Central memory CD4-positive, alpha-beta T cell (primary cell): ENCODE results near the gene PPHLN1.
"Not testable (repeated sequence)": the region's sequence is repeated elsewhere in the genome, so short reads cannot be mapped to it uniquely, and the experiment has no call there.

Experiments
- DNase-seq: peaks from one replicate; pipeline ENCODE4 v3.0.0; 2022

Gene PPHLN1

DNA sequence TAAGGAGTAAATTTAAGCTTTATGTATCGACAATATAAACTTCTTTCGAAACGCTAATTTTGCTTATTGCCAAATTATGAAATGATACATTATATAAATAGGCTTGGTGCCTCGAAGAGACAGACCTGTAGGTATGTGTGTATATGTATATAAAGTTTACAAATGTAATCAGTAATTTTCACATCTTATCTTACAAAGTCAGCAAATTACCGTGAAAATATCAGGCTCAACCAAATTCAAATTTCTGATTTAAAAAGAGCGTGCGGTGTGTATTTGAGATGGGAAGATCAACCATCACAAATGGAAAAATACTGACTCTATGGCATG is 678 bp upstream of the PPHLN1 start:
- DNase-seq, result no peak

DNA sequence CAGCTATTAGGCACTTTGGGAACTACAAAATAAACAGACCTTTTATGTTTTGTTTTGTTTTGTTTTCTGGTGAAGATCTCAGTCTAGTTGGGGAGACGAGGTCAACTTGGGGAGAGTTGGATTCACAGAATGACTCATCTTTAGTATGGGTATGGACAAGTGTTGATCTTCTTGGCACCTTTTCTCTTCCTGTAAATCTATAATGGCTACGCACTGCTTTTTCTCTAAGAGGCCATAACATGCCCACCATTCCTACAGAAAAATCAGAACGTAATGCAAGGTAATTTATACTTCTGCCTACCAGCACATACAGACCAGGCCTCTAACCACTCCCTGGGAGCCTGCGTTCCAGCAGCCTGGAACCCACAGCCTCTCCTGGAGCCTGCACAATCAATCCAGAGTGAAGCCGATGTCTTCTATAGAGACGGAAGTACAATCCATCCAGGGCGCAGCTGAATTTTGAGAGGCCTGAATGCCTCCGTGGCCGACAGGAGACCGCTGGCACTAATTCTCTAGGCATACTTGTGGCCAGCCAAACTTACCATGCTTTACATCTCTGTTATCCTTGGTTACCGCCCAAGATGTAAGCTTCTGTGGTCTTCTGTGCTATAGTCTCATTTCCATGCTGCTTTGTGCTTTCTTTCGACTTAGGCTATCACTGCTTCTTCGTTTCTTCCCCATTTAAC is 717 bp downstream of the PPHLN1 start:
- DNase-seq, result peak; percentile 30

DNA sequence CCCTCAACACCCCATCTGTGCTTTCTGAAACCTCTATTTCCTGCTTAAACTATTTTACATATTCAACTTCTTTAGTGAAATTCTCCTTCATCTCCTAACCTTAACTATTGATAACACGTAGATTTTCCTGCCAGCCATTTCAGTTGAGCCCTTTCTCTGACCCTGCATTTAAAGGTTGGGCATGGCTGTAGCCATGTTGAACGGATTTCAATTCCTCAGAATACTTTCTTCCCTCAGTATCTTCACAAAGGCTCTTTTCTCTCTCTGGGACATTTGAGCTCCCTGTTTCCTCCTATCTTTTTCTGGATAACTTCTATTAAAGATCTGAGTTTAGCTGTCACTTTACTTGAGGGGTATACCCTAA is 1.2 kb downstream of the PPHLN1 start:
- DNase-seq, result no peak

DNA sequence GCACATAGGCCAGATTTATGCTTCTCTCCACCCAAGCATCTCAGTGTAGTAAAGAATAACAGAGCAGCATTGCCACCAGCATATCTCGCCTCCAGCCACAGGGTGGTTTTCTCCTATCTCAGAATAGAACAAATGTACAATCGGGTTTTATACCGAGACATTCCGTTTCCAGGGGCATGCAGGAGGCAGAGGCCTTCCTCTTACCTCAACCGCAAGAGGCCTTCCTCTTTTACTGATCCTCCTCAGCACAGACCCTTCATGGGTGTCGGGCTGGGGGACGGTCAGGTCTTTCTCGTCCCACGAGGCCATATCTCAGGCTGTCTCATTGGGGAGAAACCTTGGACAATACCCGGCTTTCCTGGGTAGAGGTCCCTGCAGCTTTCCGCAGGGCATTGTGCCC is 4.1 kb downstream of the PPHLN1 start:
- DNase-seq, result not testable (repeated sequence)

DNA sequence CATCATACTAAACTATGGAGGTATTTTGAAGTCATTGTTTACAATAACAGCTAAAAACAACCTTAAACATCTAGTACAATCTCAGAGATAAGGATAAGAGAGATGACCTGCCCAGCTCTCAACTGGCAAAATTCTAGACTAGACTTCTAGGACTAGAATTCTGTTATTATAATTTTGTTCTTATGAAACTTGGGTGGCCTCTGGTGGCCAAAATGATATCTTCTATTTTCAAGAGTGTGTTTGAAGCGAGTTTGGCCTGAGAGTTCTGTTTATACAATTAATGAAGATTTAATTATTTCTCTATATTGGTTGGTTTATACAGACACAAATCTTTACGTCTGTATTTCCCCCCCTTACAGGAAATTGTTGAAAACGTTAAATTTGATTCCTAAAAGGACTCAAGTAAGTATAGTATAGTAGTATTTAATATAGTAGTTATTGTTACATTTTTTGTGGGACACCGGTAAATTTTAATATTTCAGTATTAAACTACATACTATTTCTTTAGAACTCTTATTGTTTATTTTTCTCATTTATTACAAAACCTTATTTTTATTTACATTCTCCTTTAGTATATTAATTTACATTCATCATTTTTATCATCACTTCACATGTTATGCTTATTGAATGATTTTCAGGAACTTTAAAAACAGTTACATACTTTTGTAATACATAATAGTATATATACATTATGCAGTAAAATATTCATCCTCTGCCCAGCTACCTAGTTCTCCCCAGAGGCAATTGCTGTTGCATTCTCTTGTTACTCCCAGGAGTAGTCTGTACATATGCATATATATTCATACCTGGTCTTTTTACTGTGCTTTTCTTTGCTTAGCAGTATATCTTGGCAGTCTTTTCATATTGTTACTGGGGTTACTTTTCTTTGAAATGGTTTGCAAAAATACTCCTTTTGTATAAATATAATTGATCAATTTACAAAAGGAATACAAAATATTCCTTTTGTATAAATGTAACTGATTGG is 6.6 kb downstream of the PPHLN1 start:
- peak; percentile 32 for DNase-seq

DNA sequence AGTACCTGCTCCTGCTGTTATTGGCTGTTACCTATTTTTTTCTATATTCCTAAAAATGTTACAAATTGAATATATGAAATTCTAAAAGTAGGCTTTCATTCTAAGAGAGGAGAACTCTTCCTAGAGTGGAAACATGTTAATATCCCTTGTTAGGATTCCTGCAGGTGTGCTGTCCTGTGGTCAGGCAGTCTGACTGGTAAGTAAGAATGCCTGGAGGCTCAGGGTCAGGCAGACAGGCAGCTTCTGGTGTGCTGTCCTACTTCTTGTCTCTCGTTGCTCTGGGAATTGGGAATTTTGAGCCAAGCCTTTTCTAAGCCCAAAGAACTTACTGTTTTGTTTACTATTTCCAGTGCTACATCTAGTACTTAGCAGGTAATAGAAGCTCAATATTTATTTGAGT is 10.3 kb downstream of the PPHLN1 start:
- DNase-seq, result no peak

DNA sequence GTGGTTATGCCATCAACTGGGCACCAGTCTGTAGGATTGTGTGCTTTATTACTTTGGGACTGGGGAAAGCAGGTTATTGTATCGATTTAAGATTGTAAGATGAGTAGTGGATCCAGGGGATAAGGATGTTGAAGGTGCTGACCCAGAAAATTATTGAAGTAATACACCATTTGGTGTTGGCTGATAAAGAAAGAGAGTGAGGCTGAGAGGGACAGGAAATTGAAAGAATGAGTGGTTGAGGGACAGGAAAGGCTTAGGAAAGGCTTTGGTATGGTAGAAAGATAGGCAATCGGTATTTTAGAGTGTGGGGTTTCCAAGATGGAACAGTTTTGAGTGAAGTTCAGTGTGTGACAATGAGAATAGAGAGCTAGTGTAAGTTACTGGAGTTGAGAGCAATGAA is 12.3 kb downstream of the PPHLN1 start:
- no peak for DNase-seq

DNA sequence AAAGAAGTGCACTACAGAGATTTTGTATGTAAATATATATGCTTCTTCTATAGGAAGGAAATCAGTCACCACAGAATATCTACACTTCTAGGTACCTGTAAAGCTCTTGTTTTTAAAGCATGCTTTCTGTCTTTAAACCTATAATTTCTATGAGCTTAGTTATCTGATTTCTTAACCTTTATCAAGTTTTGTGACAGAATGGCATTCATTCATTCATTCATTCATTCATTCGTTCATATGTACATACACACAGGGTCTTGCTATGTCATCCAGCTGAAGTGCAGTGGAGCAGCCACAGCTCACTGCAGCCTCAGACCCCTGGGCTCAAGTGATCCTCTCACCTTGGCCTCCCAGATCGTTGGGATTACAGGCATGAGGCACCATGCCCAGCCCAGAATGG is 16.1 kb downstream of the PPHLN1 start:
- DNase-seq, result no peak

DNA sequence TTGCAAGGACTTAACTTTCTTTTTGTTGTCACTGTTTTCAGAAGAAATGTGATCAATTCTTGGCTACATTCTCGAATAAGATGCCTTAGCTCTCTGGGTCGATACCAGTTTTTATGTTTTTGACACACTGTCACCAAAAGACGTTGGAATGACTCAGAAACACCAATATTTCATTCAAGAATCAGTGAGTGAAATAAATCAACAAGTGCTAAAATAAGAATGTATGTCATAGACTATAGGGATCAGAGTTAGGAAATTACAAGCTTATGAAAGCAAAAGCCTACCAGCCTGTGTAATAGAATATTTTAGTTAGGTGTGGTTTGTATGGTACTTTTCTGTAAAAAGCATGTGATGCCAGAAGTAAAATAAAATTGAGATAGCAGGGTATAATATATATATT is 17.8 kb downstream of the PPHLN1 start:
- no peak for DNase-seq

DNA sequence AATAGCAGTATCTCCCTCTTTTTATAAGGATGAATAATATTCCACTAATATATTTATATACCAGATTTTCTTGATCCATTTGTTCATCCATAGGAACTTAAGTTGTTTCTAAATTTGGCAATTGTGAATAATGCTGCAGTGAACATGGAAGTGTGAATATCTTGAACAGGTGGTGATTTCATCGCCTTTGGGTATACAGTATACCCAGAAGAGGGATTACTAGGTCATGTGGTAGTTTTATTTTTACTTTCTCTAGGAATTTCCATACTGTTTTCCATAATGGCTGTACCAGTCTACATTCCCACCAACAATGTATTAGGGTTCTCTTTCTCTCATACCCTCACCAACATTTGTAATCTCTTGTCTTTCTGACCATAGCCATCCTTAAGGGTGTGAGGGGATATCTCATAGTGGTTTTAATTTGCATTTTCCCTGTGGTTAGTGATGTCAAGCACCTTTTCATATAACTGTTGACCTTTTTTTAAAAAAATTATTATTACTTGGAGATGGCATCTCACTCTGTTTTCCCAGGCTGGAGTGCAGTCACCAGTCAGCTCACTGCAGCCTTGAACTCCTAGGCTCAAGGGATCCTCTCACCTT is 20.5 kb downstream of the PPHLN1 start:
- DNase-seq, result no peak

DNA sequence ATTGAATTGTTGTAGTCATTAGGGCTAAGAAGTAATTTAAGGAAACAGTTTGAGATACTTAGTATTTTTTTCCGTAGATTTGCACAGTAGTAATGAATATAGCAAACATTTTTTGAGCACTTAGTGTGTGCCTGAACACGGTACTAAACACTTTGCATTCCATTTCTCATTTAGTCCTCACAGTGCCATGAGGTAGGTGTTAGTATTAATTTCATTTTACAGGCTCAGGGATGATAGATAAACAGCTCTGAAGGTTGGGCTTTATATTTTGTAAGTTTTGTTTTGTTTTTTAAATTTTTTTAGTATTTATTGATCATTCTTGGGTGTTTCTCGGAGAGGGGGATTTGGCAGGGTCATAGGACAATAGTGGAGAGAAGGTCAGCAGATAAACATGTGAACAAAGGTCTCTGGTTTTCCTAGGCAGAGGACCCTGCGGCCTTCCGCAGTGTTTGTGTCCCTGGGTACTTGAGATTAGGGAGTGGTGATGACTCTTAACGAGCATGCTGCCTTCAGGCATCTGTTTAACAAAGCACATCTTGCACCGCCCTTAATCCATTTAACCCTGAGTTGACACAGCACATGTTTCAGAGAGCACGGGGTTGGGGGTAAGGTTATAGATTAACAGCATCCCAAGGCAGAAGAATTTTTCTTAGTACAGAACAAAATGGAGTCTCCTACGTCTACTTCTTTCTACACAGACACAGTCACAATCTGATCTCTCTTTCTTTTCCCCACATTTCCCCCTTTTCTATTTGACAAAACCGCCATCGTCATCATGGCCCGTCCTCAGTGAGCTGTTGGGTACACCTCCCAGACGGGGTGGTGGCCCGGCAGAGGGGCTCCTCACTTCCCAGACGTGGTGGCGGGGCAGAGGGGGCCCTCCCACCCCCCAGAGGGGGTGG is 23.4 kb downstream of the PPHLN1 start:
- not testable (repeated sequence) for DNase-seq

DNA sequence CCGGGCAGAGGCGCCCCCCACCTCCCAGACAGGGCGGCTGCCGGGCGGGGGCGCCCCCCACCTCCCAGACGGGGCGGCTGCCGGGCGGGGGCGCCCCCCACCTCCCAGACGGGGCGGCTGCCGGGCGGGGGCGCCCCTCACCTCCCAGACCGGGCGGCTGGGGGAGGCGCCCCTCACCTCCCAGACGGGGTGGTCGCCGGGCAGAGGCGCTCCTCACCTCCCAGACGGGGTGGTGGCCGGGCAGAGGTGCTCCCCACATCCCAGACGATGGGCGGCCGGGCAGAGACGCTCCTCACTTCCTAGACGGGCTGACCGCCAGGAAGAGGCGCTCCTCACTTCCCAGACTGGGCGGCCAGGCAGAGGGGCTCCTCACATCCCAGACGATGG is 24.0 kb downstream of the PPHLN1 start:
- not testable (repeated sequence) for DNase-seq

DNA sequence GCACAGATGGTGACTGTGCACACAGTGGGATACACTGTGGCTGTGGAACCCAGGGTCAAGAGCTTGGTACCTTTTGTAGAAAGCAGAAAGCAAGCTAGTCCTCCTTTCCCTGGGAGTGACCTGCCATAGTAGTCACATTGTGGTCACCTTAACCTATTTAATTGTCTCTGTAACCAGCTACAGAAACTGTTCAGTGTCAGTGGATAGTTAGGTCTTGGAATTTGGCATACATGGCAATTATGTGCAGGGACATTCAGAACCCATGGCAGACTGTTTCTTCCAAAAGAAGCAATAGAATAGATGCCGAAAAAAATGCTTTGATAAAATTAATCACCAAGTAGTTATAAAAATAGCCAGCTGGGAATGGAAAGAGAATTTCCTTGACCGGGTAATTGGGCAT is 30.4 kb downstream of the PPHLN1 start:
- no peak for DNase-seq

DNA sequence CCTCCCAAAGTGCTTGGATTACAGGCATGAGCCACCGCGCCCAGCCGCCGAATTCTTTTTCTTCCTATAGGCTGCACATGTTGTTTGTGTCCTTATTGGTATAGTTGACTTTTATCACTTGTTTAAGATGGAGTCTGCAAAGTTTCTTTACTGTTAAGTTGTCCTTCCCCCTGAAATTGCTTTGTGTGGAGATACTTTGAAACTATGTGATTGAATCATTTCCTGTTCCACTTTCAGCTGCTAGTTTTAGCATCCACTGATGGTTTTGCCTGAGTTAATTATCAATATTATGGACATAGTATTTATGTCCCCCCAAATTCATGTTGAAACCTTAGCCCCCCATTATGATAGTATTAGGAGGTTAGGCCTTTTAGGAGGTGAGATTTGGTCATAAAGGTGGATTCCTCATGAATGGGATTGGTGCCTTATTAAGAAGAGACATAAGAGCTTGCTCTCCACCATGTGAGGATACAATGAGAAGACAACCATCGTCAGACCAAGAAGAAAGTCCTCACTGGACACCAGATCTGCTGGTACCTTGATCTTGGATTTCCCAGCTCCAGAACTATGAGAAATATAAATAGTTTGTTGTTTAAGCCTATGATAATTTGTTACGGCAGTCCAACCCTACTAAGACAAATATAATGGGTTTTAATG is 34.9 kb downstream of the PPHLN1 start:
- no peak for DNase-seq

DNA sequence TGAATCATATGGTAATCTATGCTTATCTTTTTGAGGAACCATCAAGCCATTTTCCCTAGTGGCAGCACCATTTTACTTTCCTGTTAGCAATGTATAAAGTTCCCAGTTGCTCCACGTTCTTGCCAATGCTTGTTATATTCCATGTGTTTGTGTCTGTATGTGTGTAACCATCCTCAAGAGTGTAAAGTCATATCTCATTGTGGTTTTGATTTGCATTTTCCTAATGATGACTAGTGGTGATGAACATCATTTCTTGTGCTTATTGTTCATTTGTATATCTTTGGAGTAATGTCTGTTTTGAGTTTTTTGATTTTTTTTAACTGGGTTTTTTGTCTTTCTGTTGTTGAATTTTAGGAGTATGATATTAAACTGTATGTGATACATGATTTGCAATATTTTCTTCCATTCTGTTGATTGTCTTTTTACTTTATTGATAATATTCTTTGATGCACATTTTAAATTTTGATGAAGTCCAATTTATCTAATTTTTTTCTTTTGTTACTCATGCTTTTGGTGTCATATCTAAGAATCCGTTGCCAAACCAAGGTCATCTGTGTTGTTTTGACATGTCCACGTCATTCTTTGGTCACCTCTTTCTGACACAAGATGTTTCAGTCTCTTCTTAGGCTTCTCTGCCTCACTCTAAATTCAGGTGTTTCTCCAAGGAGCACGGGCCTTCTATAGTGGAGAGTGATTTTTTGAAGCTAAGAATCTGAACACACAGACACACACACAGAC is 36.1 kb downstream of the PPHLN1 start:
- no peak for DNase-seq

DNA sequence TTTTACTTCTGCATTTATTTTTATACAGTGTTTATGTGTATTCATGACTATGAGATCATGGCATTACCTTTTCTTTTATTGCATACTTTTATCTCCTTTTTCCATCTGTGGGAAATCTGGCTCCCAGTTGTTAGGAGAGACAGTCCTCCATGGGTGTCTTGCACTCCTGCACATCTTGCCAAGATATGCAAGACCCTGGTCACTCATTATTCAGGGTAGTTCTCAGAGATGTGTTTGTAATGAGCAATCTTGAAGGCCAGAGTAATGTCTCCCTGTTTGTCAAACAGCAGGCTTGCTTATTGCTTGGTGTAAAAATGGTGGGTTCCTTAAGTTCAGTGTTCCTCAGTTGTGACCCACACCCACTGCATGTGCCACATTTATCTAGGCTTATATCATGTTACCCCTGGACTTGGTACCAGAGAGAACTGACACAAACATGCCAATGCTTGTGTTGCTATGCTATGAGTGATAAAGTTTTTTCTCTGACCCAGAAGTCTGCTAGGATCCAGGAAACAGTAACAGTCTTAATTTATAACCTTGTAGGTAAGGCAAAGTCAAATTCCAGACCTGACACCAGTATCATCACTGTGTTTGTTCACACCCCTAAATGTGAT is 36.8 kb downstream of the PPHLN1 start:
- DNase-seq, result no peak

DNA sequence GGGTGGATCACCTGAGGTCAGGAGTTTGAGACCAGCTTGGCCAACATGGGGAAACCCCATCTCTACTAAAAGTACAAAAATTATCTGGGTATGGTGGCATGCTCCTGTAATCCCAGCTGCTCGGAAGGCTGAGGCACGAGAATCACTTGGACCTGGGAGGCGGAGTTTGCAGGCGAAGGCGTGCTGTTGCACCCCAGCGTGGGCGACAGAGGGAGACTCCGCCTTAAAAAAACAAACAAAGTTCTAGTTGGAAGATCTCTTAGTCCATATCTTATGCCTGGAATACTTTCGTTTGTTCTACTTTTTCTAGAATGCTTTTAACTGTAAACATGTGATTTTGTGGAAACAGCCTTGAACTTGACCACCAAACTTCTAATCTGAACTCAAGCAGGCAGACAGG is 38.7 kb downstream of the PPHLN1 start:
- no peak for DNase-seq

DNA sequence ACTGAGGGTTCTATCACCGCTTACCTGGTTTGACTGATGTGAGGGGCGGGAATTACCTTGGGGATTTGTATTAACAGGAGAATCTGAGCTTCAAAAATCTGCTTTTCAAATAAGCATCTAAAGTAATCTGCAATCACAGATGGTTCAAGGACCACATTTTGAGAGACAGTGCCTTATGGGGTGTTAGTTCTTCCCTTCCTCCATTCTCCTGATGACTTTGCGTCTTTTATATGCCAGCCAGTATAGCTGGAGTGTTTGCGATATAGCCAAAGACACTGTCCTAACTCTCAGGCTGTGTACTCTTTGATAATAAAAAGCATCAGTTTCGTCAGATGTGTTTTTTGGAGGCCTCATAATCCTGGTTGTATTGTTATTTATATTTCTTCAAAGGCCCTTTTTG is 39.5 kb downstream of the PPHLN1 start:
- no peak for DNase-seq

DNA sequence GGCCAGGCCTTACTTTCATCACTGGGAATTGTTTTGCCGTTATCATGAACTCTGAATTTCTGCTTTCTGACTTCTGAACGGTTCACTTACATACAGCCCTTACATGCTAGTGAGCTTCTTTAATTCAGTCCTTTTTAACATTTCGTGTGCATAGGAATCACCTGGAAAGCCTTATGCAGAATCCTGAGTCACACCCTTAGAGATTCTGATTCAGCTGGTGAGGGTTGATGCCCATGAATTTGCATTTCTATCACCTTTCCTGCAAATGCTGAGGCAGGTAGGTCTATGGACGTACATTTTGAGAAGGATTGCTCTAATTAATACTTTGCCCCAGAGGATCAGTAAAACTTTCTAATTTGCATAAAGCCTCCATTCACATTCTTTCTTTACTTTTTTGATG is 44.0 kb downstream of the PPHLN1 start:
- DNase-seq, result no peak

DNA sequence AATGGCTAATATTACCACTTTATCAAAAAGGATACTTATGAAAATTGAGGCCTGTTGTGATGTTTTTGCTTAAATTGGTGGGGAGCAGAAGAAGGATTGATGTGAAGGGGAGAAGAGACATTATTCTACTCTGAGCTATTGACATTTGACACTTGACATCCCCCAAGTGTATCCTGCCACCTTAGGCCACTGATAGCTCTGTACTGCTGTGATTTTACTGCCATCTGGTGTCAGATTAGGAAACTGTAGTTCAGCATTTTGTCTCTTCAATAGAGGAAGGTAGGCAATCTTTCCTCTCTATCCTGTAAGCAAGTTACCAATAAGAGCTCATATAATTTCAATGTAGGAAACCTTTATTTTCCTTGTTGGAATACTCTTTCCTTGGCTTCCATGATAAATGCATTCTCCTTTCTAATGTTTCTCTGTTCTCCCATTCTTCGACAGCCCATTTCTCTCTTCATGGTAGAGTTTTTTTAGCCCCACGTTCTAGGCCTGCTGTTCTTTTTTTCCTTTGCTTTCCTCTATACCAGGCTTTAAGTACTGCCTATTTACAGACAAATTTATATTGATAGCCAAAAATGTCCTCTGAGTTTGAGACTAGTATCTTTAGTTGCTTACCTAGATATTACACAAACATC is 46.3 kb downstream of the PPHLN1 start:
- peak; percentile 36 for DNase-seq

DNA sequence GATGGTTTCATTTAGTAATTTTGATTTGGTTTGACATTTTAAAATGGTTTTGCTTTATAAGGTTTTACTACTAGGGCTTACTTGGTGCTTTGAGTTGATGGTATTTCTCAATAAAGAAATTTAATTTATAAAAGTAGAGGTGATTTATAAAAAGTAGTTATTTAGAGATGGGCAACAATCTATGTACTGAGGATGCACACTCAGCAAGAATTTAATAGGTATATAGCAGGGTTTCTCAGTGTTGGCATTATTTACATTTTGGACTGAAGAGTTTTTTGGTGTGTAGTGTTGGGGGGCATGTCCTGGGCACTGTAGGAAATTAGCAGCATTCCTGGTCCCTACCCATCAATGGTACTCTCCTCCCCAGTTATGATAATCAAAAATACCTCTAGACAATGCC is 47.7 kb downstream of the PPHLN1 start:
- no peak for DNase-seq
